Measurements from ENCODE around the gene OPRM1. TPM values are rescaled to one million over a fixed set of nuclear protein-coding genes. Genes with fewer than 3 reads are reported as not detected.

The OPRM1 gene
- total RNA-seq, 1 donor from 2014 or later, result not detected

DNA sequence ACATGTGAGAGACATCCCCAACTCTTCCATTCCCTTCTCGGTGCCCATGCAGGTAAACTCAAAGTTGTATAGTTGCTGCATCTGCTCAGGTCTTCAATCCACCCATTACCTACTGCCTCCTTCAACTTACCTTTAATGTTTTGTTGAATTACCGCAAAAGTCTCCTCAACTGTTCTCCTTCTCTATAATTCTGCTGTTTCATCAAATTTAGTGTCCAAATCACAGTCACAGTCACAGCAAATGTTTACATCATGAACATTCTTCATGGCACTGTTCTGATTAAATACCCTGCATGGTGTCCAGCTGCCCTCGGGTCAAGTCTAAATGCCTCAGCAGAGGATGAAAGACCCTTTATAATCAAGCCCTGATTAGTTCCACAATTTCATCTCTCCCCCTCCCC lies 187.4 kb downstream of the OPRM1 start:
- DNase-seq (ENCODE audit: low read depth), result no peak
- TF ChIP-seq, protein P1, sequence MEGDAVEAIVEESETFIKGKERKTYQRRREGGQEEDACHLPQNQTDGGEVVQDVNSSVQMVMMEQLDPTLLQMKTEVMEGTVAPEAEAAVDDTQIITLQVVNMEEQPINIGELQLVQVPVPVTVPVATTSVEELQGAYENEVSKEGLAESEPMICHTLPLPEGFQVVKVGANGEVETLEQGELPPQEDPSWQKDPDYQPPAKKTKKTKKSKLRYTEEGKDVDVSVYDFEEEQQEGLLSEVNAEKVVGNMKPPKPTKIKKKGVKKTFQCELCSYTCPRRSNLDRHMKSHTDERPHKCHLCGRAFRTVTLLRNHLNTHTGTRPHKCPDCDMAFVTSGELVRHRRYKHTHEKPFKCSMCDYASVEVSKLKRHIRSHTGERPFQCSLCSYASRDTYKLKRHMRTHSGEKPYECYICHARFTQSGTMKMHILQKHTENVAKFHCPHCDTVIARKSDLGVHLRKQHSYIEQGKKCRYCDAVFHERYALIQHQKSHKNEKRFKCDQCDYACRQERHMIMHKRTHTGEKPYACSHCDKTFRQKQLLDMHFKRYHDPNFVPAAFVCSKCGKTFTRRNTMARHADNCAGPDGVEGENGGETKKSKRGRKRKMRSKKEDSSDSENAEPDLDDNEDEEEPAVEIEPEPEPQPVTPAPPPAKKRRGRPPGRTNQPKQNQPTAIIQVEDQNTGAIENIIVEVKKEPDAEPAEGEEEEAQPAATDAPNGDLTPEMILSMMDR (conservative IDR thresholded peaks at IDR 0.05; ENCODE audit: low read depth, low read length), result no peak
- no peak overlapping the region for H3K4me3 ChIP-seq (ENCODE audit: low read depth, low read length)

DNA sequence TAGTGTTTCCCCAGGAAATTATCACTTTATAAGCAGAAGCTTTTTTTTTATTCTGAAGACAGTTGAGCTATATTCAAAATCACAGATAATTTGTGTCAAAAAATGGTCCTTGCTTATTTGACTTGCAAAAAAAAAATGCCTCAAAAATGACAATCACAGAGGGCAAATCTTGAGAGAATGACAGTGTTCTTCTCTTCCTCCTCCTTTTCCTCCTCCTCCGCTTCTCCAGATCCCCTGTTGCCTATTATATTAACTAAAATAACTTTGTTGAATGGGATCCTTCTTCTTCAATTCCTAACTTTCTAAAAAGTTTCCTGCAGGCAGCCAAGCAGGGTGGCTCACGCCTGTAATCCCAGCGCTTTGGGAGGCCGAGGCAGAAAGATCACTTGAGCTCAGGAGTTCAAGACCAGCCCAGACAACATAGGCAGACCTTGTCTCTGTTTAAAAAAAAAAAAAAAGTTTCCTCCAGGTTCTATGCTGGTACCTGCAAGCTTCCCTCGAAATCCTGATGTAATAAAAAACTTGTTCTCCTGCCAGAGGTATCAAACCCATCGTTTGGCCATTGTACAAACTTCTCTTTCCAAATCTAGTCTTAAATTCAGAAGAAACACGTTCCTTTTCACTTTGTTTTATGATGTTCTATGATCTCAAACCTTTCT lies 189.0 kb downstream of the OPRM1 start:
- DNase-seq (ENCODE audit: low read depth), result no peak
- TF ChIP-seq, protein P1 (conservative IDR thresholded peaks at IDR 0.05; ENCODE audit: low read depth, low read length), result no peak
- no peak overlapping the region for H3K4me3 ChIP-seq (ENCODE audit: low read depth, low read length)

DNA sequence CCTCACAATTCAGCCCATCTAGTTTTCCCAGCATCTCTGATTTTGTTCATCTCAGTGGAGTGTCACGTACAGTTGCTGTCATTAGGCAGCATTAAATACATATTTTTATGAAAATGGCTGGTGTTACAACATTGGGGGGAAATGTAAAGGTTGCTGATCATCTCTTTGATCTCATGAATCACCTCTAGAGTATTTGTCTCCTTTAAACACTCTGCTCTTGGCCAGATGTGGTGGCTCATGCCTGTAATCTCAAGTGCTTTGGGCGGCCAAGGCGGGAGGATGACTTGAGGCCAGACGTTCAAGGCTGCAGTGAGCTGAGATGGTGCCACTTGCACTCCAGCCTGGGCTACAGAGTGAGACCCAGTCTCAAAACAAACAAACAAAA lies 189.5 kb downstream of the OPRM1 start:
- TF ChIP-seq, protein P1 (conservative IDR thresholded peaks at IDR 0.05; ENCODE audit: low read depth, low read length), result no peak
- H3K4me3 ChIP-seq (ENCODE audit: low read depth, low read length), result no peak overlapping the region
- no peak for DNase-seq (ENCODE audit: low read depth)

DNA sequence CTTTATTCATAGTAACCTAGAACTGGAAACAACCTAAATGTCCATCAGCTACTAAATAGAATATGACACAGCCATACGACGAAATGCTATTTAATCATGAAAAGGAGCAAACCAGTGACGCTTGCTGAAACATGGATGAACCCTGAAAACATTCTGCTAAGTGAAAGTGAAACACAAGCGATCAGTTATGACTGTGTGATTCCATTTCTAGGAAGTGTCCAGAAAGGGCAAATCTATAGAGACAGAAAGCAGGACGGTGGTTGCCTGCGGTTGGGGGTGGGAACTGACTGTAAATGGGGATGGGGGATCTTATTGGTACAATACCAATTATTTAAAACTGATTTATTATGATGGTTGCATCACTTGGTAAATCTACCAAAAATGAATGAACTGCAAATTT lies 190.7 kb downstream of the OPRM1 start:
- TF ChIP-seq, protein P1 (conservative IDR thresholded peaks at IDR 0.05; ENCODE audit: low read depth, low read length), result no peak
- no peak for DNase-seq (ENCODE audit: low read depth)
- no peak overlapping the region for H3K4me3 ChIP-seq (ENCODE audit: low read depth, low read length)

DNA sequence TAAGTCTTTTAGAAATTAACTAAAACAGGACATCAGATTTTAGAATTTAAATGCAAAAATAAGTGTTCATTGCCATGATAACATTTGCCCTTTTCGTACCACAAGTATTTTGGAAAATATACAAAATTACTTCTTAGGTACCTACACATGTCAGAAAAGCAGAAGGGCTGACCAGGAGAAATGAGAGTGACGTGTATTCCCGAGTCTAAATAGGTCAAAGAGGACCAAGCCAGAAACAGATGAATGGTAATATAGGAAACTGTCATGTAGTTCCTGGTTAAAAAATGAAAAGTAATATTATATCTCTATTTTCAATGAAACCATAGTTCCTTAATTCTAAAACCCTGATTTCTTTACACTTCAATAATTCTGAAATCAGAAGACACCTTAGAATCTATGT lies 191.4 kb downstream of the OPRM1 start:
- no peak overlapping the region for H3K4me3 ChIP-seq (ENCODE audit: low read depth, low read length)
- TF ChIP-seq, protein P1 (conservative IDR thresholded peaks at IDR 0.05; ENCODE audit: low read depth, low read length), result no peak
- DNase-seq (ENCODE audit: low read depth), result no peak

DNA sequence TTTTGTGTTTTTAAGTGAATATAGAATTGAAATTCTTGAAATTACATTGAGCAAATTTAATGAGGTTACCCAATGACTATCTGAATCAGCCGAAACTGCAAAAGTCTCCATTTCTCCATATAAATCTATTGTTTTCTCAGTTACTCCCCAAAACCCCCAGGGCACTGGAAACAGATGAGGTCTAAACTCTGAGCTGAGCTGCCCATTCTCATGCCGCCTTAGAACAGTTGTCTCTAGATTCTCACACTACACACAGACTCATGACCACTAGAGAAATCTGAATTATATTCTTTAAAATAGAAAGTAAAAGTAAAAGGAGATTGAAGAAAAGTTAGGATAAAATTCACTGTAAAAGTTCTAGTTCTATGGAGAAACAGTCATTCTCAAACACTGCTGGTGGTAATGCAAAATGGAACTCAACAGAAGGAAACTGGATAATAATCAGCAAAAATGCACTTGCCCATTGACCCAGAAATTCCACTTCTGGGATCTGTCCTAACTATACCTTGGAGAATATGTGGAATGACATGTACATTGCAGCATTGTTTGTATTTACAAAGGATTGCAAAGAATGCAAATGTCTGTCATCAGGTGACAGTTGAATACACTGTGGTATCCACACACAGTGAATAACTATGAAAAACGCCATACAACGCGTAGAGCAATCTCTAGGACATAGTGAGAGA lies 192.0 kb downstream of the OPRM1 start:
- no peak overlapping the region for H3K4me3 ChIP-seq (ENCODE audit: low read depth, low read length)
- DNase-seq (ENCODE audit: low read depth), result no peak
- TF ChIP-seq, protein P1 (conservative IDR thresholded peaks at IDR 0.05; ENCODE audit: low read depth, low read length), result no peak

Data from epithelial cell of proximal tubule (primary cell).